ENCODE data around the gene CFAP74.
"Not testable (repeated sequence)": the region's sequence is repeated elsewhere in the genome, so short reads cannot be mapped to it uniquely, and the experiment has no call there.

The CFAP74 gene

DNA sequence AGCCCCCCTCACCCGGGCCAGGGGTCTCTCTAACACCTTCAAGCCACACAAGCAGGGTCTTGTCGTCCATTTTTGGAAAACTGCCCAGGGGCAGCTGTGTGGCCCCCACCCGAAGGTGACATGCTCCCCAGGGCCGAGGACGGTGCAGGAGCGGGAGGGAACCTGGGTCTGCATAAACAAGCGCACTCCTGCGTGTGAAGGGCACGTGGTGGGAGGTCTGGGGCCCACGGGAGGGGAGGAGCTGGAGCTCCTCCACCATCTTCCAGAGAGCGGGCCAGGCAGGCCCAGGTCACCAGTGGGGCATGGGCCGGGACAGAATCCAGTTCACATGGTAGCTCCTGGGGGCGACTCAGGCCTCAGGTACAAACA lies 16.5 kb downstream of the CFAP74 start:
- no peak for DNase-seq (ENCODE audit: low spot score)

DNA sequence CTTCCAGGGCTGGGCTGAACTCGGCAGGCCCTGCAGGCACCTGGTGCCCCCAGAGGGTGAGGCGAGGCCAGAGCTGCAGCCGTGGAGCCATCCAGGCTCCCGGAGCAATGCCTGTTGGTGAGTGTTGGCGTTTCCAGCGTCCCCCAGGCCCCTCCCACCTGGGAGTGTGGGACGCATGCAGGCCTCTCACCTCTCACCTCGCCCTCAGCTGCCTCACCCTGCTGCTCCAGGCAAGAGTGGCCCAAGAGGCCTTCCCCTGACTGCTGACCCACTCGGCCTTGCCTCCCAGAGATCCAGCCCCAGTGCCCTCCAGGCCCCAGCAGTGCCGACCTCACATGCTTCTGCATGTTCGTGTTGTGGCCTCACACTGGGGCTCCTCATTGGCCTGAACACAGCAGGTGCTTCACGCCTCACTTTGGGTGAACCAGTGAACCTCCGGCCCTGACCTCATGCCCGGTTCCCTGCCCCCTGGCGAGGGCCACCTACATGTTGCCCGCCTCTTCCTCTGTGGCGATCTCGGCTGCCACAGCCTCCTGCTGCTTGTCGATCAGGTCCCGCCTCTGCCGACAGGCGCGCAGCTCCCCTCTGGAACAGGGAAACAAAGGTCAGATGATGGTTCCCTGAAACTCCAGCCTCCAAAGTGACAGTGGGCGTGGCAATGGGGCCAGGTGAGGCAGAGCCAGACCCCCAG lies 17.0 kb downstream of the CFAP74 start:
- DNase-seq (ENCODE audit: low spot score), result no peak

DNA sequence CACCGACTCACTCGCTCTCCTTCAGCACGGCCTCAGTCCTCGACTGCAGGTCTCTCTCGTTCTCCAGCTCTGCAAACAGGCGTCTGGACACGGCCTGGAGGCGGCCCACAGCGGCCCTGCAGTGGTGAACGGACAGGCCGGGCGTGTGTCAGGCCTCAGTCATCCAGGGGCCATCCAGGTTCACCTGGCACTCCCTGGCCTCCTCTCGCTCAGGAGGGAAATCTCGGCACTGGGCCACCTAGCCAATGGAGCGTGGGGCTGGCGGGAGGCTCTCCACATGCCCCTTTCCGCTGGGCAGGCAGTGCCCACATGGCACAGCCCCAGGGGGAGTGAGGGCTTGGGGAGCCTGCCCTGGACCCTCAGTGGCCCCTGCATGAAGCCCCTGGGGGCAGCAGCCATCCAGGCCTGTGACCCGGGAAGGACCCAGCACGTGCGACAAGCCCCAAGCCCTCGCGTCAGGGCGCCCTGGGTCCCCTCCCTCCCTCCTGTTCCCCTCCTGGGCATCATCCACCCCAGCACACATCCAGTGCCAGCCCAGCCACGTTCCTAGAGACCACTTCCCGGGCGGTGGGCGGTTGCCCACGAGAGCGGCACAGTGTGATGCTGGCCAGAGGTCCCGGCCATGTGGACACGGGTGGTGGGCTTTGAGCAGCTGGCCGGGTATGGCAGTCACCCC lies 18.1 kb downstream of the CFAP74 start:
- no peak for DNase-seq (ENCODE audit: low spot score)

DNA sequence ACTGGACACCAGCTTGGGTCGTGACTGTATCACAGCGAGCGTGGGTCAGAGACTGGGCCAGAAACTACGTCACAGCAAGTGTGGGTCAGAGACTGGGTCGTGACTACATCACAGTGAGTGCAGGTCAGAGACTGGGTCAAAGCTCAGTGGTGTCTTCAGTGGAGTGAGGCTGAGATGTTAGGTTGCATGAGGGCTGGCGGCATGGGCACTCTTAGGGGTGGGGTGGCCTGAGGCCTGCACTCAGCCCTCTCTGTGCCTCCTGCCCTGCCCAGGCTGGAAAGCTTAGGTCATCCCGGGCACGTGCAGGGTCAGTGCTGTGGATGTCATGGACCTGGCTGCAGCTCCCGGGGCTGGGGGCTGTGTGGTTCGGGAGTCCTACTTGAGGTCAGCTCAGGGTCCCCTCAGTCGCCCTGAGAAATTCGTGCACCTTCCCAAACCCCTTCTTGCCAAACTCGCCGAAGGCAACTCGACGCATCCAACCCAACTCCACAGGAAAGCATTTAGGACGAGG lies 19.0 kb downstream of the CFAP74 start:
- DNase-seq (ENCODE audit: low spot score), result no peak

DNA sequence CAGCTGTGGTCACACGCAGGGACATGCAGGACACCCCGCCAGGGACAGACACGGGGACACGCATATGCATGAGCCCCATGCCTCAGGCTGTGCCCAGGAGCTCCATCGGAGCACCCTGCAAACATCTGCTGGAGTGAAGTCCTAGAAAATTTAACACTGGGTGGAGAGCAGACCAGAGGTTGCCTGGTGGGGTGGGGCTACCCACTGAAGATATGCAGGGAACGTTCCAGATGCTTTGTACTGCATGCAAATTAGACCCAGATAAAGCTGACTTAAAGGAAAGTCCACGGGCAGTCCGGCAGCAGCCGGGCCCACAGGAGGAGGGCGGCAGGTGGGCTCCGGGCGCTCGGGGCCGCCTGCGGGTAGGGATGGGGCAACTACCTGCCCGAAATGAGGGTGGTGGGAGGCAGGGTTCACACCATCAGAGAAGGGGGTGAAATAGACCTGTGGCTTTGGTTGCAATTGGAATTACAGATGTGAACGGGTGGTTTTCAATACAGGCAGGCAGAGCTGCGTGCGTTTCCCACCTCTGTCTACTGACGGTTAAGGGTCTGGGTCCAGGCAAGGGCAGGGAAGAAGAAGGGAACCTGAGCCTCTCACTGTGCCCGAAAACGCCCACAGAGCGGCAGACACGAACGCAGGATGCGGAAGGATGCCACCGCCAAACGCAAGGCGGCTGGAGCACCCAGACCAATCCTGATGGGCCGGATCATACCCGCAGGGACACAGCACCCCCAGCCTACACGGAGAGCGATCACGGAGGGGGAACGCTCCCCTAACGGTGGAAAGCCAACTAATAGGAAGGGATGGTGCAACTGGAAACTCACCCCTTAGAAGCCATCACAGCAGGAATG lies 21.0 kb downstream of the CFAP74 start:
- DNase-seq (ENCODE audit: low spot score), result no peak

DNA sequence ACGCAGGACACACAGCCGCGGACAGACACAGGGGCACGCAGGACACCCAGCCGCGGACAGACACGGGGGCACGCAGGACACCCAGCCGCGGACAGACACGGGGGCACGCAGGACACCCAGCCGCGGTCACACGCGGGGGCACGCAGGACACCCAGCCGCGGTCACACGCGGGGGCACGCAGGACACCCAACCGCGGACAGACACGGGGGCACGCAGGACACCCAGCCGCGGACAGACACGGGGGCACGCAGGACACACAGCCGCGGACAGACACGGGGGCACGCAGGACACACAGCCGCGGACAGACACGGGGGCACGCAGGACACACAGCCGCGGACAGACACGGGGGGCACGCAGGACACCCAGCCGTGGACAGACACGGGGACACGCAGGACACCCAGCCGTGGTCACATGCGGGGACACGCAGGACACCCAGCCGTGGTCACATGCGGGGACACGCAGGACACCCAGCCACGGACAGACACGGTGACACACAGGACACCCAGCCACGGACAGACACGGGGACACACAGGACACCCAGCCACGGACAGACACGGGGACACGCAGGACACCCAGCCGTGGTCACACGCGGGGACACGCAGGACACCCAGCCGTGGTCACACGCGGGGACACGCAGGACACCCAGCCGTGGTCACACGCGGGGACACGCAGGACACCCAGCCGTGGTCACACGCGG lies 21.8 kb downstream of the CFAP74 start:
- not testable (repeated sequence) for DNase-seq (ENCODE audit: low spot score)

DNA sequence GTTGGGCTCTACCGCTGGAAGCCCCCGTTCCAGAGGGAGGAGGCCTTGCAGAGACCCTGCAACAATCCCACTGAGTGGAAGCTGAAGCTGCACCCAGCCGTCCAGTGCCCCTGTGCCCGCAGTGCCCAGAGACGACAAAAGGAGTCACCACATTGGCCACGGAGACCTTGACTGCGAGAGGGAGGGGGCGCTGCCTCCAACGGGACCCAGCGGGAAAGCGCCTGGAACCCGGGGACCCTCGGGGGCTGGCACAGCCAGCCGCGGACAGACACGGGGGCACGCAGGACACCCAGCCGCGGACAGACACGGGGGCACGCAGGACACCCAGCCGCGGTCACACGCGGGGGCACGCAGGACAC lies 22.5 kb downstream of the CFAP74 start:
- no peak for DNase-seq (ENCODE audit: low spot score)

DNA sequence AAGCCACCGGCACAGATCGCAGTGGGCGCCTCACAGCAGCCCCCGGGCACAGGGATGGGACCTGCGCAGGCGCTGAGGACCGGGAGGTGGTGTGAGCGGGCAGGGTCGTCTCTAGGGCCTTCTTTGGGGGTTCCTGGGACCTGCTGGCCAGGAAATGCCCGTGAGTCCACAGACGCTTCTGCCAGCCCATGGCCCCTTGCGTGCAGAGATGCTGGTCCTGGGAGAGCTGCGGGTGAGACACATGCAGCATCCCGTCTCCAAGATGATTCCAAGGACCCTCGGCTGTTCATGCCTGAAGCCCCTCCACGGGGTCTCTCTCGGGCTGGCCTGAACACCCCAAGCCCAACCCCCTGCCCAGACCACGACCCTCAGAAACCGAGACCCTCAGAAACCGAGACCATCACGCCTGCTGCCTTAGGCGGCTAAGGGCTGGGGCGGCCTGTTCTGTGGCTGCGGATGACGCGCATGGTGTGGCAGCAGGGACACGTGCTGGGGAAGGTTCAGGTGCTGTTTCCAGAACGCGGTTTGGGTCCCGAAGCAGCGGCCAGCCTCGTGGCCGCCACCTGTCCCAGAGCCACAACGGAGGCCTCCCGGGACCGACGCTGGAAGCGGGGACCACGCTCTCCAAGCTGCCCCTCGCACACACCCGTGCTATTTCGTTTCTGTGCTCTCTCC lies 23.0 kb downstream of the CFAP74 start:
- DNase-seq (ENCODE audit: low spot score), result no peak

DNA sequence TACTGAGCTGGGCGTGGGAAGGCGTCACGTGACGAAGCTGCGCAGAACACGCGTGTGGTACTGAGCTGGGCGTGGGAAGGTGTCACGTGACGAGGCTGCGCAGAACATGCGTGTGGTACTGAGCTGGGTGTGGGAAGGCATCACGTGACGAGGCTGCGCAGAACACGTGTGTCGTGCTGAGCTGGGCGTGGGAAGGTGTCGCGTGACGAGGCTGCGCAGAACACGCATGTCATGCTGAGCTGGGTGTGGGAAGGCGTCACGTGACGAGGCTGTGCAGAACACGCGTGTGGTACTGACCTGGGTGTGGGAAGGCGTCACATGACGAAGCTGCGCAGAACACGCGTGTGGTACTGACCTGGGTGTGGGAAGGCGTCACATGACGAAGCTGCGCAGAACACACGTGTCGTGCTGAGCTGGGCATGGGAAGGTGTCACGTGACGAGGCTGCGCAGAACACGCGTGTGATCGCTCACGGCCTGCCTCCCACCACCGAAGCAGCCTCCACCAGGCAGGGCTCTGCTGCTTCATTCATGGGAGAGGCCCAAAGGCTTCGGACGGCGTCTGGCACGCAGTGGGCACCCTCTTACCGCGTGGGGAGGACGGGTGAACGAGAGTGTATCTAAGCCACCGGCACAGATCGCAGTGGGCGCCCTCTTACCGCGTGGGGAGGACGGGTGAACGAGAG lies 24.0 kb downstream of the CFAP74 start:
- no peak for DNase-seq (ENCODE audit: low spot score)

DNA sequence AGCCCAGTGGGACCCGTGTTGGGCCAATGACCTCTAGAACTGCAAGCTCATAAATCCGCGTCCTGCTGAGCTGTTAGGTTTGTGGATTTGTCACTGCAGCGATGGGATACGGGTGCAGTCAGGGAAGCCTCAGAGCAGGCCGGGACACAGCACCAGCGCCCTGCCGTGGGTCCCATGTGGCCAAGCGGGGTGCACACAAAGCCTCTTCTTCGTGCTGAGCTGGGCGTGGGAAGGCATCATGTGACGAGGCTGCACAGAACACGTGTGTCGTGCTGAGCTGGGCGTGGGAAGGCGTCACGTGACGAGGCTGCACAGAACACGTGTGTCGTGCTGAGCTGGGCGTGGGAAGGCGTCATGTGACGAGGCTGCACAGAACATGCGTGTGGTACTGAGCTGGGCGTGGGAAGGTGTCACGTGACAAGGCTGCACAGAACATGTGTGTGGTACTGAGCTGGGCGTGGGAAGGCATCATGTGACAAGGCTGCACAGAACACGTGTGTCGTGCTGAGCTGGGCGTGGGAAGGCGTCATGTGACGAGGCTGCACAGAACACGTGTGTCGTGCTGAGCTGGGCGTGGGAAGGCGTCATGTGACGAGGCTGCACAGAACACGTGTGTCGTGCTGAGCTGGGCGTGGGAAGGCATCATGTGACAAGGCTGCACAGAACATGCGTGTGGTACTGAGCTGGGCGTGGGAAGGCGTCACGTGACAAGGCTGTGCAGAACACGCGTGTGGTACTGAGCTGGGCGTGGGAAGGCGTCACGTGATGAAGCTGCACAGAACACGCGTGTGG lies 24.7 kb downstream of the CFAP74 start:
- not testable (repeated sequence) for DNase-seq (ENCODE audit: low spot score)

DNA sequence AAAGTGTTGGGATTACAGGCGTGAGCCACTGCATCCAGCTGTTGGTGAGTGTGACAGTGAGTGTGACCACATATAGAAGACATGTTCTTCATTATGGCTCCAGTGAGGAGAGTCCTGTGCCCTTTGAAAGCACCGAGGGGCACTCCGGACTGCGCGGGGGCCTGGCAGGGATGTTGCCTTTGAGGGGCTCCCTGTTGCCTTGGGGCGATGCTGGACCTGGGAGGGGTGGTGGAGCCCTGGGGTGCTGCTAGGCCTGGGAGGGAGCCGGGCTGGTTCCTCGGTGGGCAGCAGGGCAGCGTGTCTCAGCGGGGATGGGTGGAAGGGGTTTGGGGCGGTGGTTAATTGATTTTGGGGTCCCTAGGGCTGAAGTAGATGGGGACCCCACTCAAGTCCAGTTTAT lies 25.5 kb downstream of the CFAP74 start:
- DNase-seq (ENCODE audit: low spot score), result no peak

DNA sequence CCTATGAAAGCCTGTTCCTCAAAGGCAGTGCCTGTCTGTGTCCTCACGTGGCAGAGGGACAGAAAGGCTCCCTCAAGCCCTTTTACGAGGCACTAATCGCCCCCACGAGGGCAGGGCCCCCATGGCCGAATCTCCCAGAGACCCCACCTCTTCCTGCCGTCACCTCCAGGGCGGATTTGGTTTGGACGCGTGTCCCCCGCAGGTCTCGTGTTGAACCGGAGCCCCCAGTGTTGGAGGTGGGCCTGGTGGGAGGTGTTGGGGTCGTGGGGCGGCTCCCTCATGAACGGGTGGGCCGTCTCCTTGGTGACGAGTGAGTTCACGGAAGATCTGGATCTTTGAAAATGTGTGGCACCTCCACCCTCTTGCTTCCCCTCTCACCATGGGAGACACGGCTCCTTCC lies 27.6 kb downstream of the CFAP74 start:
- no peak for DNase-seq (ENCODE audit: low spot score)

DNA sequence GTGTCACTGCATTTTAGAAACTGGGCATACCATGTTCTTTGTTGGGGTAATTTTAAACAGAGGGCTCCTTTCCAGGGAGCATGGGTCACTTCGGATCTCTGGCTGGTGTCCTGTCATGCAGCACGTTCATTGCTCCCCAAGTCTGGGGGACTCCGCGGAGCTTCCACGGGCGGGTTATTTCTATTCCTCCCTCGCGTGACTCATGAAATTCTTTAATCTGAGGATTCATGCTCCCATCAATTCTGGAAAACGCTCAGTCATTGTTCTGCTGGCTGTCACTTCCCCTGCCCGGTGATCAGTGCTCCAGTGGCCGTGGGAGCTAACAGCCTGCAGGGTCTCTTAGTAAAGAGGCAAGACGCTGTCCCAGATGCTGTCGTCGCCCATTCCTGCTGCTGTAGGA lies 28.1 kb downstream of the CFAP74 start:
- no peak for DNase-seq (ENCODE audit: low spot score)

DNA sequence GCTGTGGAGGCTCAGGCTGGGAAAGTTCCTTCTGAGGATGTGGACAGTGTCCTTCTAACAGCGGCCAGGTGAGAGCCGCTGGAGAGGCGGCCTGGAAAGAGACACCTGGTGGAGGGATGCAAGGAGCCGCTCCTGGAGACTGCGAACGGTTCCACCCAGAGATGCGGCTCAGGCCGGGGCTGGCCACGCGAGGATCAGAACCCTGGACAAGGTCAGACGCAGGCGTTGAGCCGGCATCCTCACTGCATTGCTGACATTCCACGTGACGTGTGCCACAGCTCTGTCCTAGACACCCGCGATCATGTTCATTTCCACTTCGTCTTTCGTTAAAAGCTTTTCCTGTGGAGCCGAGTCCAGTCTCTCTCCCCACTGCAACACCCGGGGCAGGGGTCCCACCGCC lies 28.8 kb downstream of the CFAP74 start:
- DNase-seq (ENCODE audit: low spot score), result no peak

DNA sequence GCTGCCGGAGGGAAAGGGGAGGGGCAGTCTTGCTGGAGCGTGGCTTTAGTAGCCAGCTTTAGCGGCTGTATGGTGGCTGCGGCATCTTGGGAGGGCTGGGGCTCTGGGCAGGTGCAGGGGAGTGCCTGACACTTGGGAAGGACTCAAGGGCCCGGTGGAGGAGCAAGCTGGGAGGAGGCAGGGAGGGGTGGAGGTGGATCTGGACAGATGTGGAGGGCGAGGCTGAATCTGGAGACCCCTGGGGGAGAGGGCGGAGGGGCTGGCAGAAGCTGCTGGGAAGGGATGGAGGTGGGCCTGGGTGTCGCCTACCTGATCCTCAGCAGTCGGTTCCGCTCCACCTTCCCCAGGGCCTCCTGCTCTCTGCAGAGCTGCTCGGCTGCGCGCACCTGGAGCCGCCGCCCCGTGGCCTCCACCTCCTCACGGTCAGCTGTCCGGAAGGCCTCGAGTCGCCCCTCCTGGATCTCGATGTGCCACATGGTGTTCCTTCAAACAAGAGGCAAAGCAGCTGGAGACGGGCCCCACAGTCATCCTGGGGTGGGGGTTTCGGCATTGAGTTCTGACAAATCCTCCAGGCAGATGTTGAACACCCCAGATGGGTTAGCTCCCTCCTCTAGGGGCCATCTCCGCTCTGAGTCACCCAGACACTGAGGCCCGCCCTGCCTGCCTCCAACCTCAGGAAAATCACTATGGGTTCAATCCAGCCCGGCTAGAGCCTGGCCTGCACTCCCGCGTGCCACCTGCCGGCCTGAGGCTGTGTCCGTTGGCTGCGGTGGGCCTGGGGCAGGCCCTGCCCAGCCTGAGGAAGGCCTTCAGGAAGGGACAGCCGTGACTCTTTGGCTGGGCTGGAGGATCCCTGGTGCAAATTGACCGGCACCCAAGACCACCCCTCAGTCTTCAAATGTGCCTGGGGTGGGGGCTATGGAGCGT lies 29.6 kb downstream of the CFAP74 start:
- no peak for DNase-seq (ENCODE audit: low spot score)

DNA sequence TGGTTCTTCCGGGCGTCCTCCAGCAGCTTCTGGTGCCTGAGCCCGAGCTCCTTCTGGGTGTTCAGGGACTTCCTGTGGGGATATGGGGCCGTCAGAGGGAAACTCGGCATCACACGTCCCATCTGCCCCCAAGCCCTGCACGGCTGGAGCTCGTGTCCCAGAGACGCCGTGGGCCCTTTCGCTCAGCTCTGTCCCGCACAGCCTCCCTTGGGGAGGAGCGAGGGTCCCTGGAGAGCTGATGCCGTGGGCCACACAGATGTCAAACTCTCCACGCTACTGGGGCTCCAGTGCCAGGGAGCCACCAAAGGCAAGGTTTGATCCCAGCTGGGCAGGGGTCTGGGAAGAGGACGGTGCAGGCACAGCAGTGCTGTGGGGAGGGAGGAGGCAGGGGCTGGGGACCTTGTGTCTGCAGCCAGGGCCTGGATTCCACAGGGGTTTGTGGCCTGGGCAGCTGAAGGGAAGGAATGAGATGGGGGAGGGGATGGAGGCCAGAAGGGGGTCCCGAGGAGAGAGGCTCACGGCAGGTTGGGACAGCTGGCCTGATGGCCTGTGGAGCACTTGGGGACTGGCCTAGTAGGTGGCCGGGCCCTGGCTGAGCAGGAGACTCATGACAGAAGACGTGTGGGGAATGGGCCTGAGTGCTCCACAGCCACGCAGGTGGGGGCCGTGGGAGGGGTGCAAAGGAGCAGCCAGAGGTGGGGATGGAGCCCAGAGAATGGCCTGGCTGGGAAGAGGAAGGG lies 30.4 kb downstream of the CFAP74 start:
- DNase-seq (ENCODE audit: low spot score), result no peak

DNA sequence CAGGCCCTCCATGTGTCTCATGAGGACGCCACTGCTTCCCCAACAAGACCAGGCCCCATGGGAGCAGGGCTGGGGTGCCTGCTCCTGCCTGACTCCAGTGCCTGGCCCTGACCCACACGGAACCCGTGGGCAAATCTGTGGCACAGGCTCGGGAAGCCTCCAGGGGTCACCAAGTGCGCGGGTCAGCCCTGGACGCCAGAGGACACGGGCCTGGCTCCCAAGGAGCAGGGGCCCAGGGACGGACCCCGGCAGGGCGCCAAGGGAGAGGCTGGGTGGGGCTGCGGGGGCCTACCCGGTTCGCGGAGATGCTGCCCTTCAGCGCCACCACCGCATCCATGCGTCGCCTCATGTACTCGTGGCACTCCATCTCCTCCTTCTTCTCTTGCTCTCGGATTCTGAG lies 31.9 kb downstream of the CFAP74 start:
- DNase-seq (ENCODE audit: low spot score), result no peak

DNA sequence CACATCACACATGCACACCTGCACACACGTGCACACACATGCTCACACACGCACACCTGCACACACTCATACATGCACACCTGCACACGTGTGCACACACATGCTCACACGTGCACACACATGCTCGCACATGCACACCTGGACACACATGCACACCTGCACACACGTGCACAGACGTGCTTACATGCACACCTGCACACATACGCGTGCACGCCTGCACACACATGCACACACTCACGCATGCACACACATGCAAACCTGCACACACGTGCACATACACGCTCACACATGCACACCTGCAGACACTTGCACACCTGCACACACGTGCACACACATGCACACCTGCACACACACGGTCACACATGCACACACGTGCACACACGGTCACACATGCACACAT lies 32.6 kb downstream of the CFAP74 start:
- DNase-seq (ENCODE audit: low spot score), result no peak
